ENCODE measurements around the gene TNFAIP8L3.

The TNFAIP8L3 gene

GRCh38 chr15:51075826-51076523 is 18.7 kb downstream of the TNFAIP8L3 start:
- TF ChIP-seq ESRRG (CRISPR knock-in tag; IDR thresholded peaks at IDR 0.05) (no peak), ZC3H10 (CRISPR knock-in tag; IDR thresholded peaks at IDR 0.05) (no peak), TOX (CRISPR knock-in tag; IDR thresholded peaks at IDR 0.05; ENCODE audit: borderline replicate concordance) (no peak), ZFP30 (CRISPR knock-in tag; IDR thresholded peaks at IDR 0.05) (no peak), RARB (CRISPR knock-in tag; IDR thresholded peaks at IDR 0.05) (no peak), ZNF8 (CRISPR knock-in tag; IDR thresholded peaks at IDR 0.05) (no peak), ZFP3 (CRISPR knock-in tag; IDR thresholded peaks at IDR 0.05) (no peak), ZNF565 (CRISPR knock-in tag; conservative IDR thresholded peaks at IDR 0.05; ENCODE audit: low read depth) (no peak), ISL1 (CRISPR knock-in tag; IDR thresholded peaks at IDR 0.05) (no peak), ZNF70 (CRISPR knock-in tag; IDR thresholded peaks at IDR 0.05) (no peak)
- ATAC-seq: no peak

GRCh38 chr15:51075364-51075763 is 19.3 kb downstream of the TNFAIP8L3 start:
- TF ChIP-seq GLIS3 (CRISPR knock-in tag; IDR thresholded peaks at IDR 0.05) (no peak), OSR1 (CRISPR knock-in tag; IDR thresholded peaks at IDR 0.05) (no peak), ARNTL (CRISPR knock-in tag; IDR thresholded peaks at IDR 0.05; ENCODE audit: borderline replicate concordance, low read depth) (no peak), POU6F1 (CRISPR knock-in tag; IDR thresholded peaks at IDR 0.05; ENCODE audit: borderline replicate concordance, low read depth) (no peak)
- TF ChIP-seq, protein P1, sequence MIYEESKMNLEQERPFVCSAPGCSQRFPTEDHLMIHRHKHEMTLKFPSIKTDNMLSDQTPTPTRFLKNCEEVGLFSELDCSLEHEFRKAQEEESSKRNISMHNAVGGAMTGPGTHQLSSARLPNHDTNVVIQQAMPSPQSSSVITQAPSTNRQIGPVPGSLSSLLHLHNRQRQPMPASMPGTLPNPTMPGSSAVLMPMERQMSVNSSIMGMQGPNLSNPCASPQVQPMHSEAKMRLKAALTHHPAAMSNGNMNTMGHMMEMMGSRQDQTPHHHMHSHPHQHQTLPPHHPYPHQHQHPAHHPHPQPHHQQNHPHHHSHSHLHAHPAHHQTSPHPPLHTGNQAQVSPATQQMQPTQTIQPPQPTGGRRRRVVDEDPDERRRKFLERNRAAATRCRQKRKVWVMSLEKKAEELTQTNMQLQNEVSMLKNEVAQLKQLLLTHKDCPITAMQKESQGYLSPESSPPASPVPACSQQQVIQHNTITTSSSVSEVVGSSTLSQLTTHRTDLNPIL (CRISPR knock-in tag; IDR thresholded peaks at IDR 0.05; ENCODE audit: low read depth): no peak
- ATAC-seq: no peak

- no peak for ATAC-seq
- TF ChIP-seq PATZ1 (CRISPR knock-in tag; IDR thresholded peaks at IDR 0.05; ENCODE audit: borderline replicate concordance) (no peak), ZNF8 (CRISPR knock-in tag; IDR thresholded peaks at IDR 0.05) (no peak), POU6F1 (CRISPR knock-in tag; IDR thresholded peaks at IDR 0.05; ENCODE audit: borderline replicate concordance, low read depth) (no peak), TOX (CRISPR knock-in tag; IDR thresholded peaks at IDR 0.05; ENCODE audit: borderline replicate concordance) (no peak), PPARA (CRISPR knock-in tag; IDR thresholded peaks at IDR 0.05; ENCODE audit: borderline replicate concordance) (no peak), ISL1 (CRISPR knock-in tag; IDR thresholded peaks at IDR 0.05) (no peak)
- TF ChIP-seq, protein P2, sequence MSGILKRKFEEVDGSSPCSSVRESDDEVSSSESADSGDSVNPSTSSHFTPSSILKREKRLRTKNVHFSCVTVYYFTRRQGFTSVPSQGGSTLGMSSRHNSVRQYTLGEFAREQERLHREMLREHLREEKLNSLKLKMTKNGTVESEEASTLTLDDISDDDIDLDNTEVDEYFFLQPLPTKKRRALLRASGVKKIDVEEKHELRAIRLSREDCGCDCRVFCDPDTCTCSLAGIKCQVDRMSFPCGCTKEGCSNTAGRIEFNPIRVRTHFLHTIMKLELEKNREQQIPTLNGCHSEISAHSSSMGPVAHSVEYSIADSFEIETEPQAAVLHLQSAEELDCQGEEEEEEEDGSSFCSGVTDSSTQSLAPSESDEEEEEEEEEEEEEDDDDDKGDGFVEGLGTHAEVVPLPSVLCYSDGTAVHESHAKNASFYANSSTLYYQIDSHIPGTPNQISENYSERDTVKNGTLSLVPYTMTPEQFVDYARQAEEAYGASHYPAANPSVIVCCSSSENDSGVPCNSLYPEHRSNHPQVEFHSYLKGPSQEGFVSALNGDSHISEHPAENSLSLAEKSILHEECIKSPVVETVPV (CRISPR knock-in tag; IDR thresholded peaks at IDR 0.05): no peak
Observed at GRCh38 chr15:51074926-51075325, 19.8 kb downstream of the TNFAIP8L3 start.

GRCh38 chr15:51071578-51071977 is 23.1 kb downstream of the TNFAIP8L3 start:
- TF ChIP-seq ZC3H10 (CRISPR knock-in tag; IDR thresholded peaks at IDR 0.05) (no peak), TCF4 (CRISPR knock-in tag; IDR thresholded peaks at IDR 0.05; ENCODE audit: borderline replicate concordance) (no peak), OSR1 (CRISPR knock-in tag; IDR thresholded peaks at IDR 0.05) (no peak), CSDC2 (CRISPR knock-in tag; IDR thresholded peaks at IDR 0.05) (no peak), PPARA (CRISPR knock-in tag; IDR thresholded peaks at IDR 0.05; ENCODE audit: borderline replicate concordance) (no peak), ISL1 (CRISPR knock-in tag; IDR thresholded peaks at IDR 0.05) (no peak), ARNTL (CRISPR knock-in tag; IDR thresholded peaks at IDR 0.05; ENCODE audit: borderline replicate concordance, low read depth) (no peak), PATZ1 (CRISPR knock-in tag; IDR thresholded peaks at IDR 0.05; ENCODE audit: borderline replicate concordance) (no peak), RARB (CRISPR knock-in tag; IDR thresholded peaks at IDR 0.05) (no peak), SNAI2 (CRISPR knock-in tag; IDR thresholded peaks at IDR 0.05) (no peak), BACH2 (CRISPR knock-in tag; IDR thresholded peaks at IDR 0.05; ENCODE audit: borderline replicate concordance) (no peak)
- TF ChIP-seq, protein P1 (CRISPR knock-in tag; IDR thresholded peaks at IDR 0.05; ENCODE audit: low read depth): no peak
- TF ChIP-seq, protein P2 (CRISPR knock-in tag; IDR thresholded peaks at IDR 0.05): no peak
- ATAC-seq: no peak

All from SK-N-SH treated with all-trans-retinoic acid at 6 μM for 48 hours (cell line).